GM23338 (cell line): ENCODE measurements around the gene ZBTB42. TPM values are rescaled to one million over a fixed set of nuclear protein-coding genes. Genes with fewer than 3 reads are reported as not detected.

Source experiments
- ATAC-seq: fragments of 200-7000 bp; cut with Tn5 transposase; 3 replicates; pipeline ENCODE4 v1.9.1; 2020
- DNase-seq: peaks from one replicate; pipeline ENCODE4 v3.0.0-alpha.2; 2015; ENCODE audit warnings: low spot score
- H2AFZ ChIP-seq: fragments of 200-600 bp; sonication (generic); 2 replicates; pipeline ENCODE4 v1.8.0; 2016; ENCODE audit warnings: antibody characterized with exemption, mild to moderate bottlenecking, moderate library complexity
- H3F3A ChIP-seq: fragments of 200-600 bp; sonication (generic); replicated peaks from 2 replicates; pipeline ENCODE4 v1.8.0; 2017; ENCODE audit warnings: antibody characterized with exemption, mixed run types, low read depth
- H3K27ac ChIP-seq: fragments of 200-600 bp; sonication (generic); 2 replicates; pipeline ENCODE4 v1.6.1; 2016; ENCODE audit warnings: low read depth
- H3K27me3 ChIP-seq: fragments of 200-600 bp; sonication (generic); 2 replicates; pipeline ENCODE4 v1.8.0; 2016; ENCODE audit warnings: mild to moderate bottlenecking, mixed run types, moderate library complexity; ENCODE audit not compliant: insufficient read depth
- H3K36me3 ChIP-seq: fragments of 200-600 bp; sonication (generic); 2 replicates; pipeline ENCODE4 v1.8.0; 2016; ENCODE audit warnings: mild to moderate bottlenecking; ENCODE audit not compliant: insufficient read depth
- H3K4me1 ChIP-seq: fragments of 200-600 bp; sonication (generic); 2 replicates; pipeline ENCODE4 v1.8.0; 2016; ENCODE audit warnings: mild to moderate bottlenecking, moderate library complexity; ENCODE audit not compliant: insufficient read depth
- H3K4me2 ChIP-seq: fragments of 200-600 bp; sonication (generic); 2 replicates; pipeline ENCODE4 v1.7.1; 2017; ENCODE audit warnings: mixed run types
- H3K4me3 ChIP-seq: fragments of 200-600 bp; sonication (generic); 2 replicates; pipeline ENCODE4 v1.6.1; 2016; ENCODE audit warnings: mixed run types
- H3K79me2 ChIP-seq: fragments of 200-600 bp; sonication (generic); replicated peaks from 2 replicates; pipeline ENCODE4 v1.8.0; 2017; ENCODE audit warnings: mild to moderate bottlenecking; ENCODE audit not compliant: insufficient read depth
- H3K9me2 ChIP-seq: fragments of 200-600 bp; sonication (generic); 2 replicates; pipeline ENCODE4 v1.8.0; 2017; ENCODE audit not compliant: insufficient read depth
- H4K20me1 ChIP-seq: fragments of 200-600 bp; sonication (generic); replicated peaks from 2 replicates; pipeline ENCODE4 v1.8.0; 2017; ENCODE audit warnings: mild to moderate bottlenecking; ENCODE audit not compliant: insufficient read depth
- H3K27ac Mint-ChIP-seq: 2 replicates; pipeline ENCODE4 v1.8.0; 2020; ENCODE audit warnings: inconsistent platforms, mild to moderate bottlenecking, moderate library complexity, mixed read lengths
- H3K27me3 Mint-ChIP-seq: 3 replicates; pipeline ENCODE4 v1.8.0; 2022; ENCODE audit warnings: low read depth, mild to moderate bottlenecking, moderate library complexity, mixed read lengths, inconsistent platforms; ENCODE audit not compliant: insufficient read depth, poor library complexity
- H3K36me3 Mint-ChIP-seq: 3 replicates; pipeline ENCODE4 v1.8.0; 2021; ENCODE audit warnings: low read depth, mild to moderate bottlenecking, inconsistent platforms, moderate library complexity, mixed read lengths
- H3K4me1 Mint-ChIP-seq: 3 replicates; pipeline ENCODE4 v1.8.0; 2020; ENCODE audit warnings: mild to moderate bottlenecking, inconsistent platforms, mixed read lengths
- H3K4me3 Mint-ChIP-seq: 3 replicates; pipeline ENCODE4 v1.8.0; 2021; ENCODE audit warnings: moderate library complexity, mild to moderate bottlenecking, inconsistent platforms, mixed read lengths
- H3K9me3 Mint-ChIP-seq: 3 replicates; pipeline ENCODE4 v1.8.0; 2020; ENCODE audit warnings: moderate library complexity, mild to moderate bottlenecking, inconsistent platforms, mixed read lengths
- CREB1 ChIP-seq: fragments of 250-450 bp; sonication (Bioruptor Pico); IDR thresholded peaks from 2 replicates; pipeline ENCODE4 v1.5.0; 2020; ENCODE audit warnings: low read depth, mild to moderate bottlenecking, moderate library complexity
- CTCF ChIP-seq, 2 experiments: fragments of 200-600 bp in 1 of 2; sonication (generic) in 1 of 2; conservative IDR thresholded peaks; 2 replicates each; pipeline versions ENCODE4 v1.5.1 to v1.6.1; 2016 to 2017; ENCODE audit warnings: antibody characterized with exemption in 2 of 2, low read depth in 2 of 2, mild to moderate bottlenecking in 2 of 2, moderate library complexity in 1 of 2
- ETS1 ChIP-seq: IDR thresholded peaks from 2 replicates; pipeline ENCODE4 v1.6.1; 2016; ENCODE audit warnings: antibody characterized with exemption
- EZH2 ChIP-seq: fragments of 200-600 bp; sonication (generic); IDR thresholded peaks from one replicate; pipeline ENCODE4 v1.8.0; 2017; ENCODE audit warnings: antibody characterized with exemption, mild to moderate bottlenecking, low read depth; ENCODE audit not compliant: unreplicated experiment
- EZH2phosphoT487 ChIP-seq: fragments of 200-600 bp; sonication (generic); IDR thresholded peaks from one replicate; pipeline ENCODE4 v1.8.1; 2018; ENCODE audit warnings: antibody characterized with exemption; ENCODE audit not compliant: unreplicated experiment
- JUNB ChIP-seq: IDR thresholded peaks from one replicate; pipeline ENCODE4 v1.6.1; 2016; ENCODE audit warnings: antibody characterized with exemption; ENCODE audit not compliant: unreplicated experiment
- NANOG ChIP-seq: IDR thresholded peaks from 2 replicates; pipeline ENCODE4 v1.6.1; 2016; ENCODE audit warnings: antibody characterized with exemption, borderline replicate concordance
- POLR2AphosphoS5 ChIP-seq: IDR thresholded peaks from 2 replicates; pipeline ENCODE4 v1.6.1; 2016; ENCODE audit warnings: antibody characterized with exemption, low read depth
- REST ChIP-seq: IDR thresholded peaks from one replicate; pipeline ENCODE4 v1.6.1; 2018; ENCODE audit warnings: antibody characterized with exemption; ENCODE audit not compliant: unreplicated experiment
- STAT1 ChIP-seq: IDR thresholded peaks from one replicate; pipeline ENCODE4 v1.6.1; 2016; ENCODE audit warnings: antibody characterized with exemption; ENCODE audit not compliant: unreplicated experiment
- ZNF114 ChIP-seq: fragments of 250-450 bp; sonication (Bioruptor Pico); IDR thresholded peaks from 2 replicates; pipeline ENCODE4 v1.5.0; 2020; ENCODE audit warnings: mild to moderate bottlenecking, moderate library complexity
- ZNF331 ChIP-seq: fragments of 250-450 bp; sonication (Bioruptor Pico); IDR thresholded peaks from 2 replicates; pipeline ENCODE4 v1.5.0; 2020; ENCODE audit warnings: low read depth, mild to moderate bottlenecking, moderate library complexity
- ZNF462 ChIP-seq: fragments of 250-450 bp; sonication (Bioruptor Pico); IDR thresholded peaks from 2 replicates; pipeline ENCODE4 v1.5.0; 2020; ENCODE audit warnings: mild to moderate bottlenecking, moderate library complexity
- polyA plus RNA-seq: library from polyadenylated mRNA; unstranded; fragments of >200 nt; fragmentation: Nextera tagmentation; extraction: Ambion mirVana; gene quantifications from 2 replicates; pipeline ENCODE4 v1.2.1, GENCODE V29; 2016
- total RNA-seq: library from RNA; depleted of rRNA; stranded (reverse); fragments of >200 nt; shearing (Covaris generic); gene quantifications from 2 replicates; pipeline ENCODE4 v1.2.3, GENCODE V29; 2014

Gene ZBTB42
- total and polyA plus RNA-seq, 2 experiments from 2014 or later, result 0.70 to 4.4 TPM

- TF ChIP-seq POLR2AphosphoS5, result no peak
Observed at GRCh38 chr14:104818714-104819161, 17.8 kb downstream of the ZBTB42 start (continued).

GRCh38 chr14:104819361-104819781, 18.5 kb downstream of the ZBTB42 start:
- Histone ChIP-seq H4K20me1 (no peaks in the 10 kb centered on the region; the same call in 1 of the 2 replicates), H3F3A (no peaks in the 10 kb centered on the region), H3K27ac (no peak overlapping the region), H3K9me2 (peaks cover 8% of the 10 kb centered on the region), H3K4me1 (peaks cover 9% of the 10 kb centered on the region), H3K27me3 (peaks cover 14% of the 10 kb centered on the region), H3K4me3 (no peak overlapping the region), H2AFZ (no peak overlapping the region), H3K79me2 (0 out of 2 replicates have a peak, but pooled peaks cover 4% of the 10 kb centered on the region), H3K36me3 (no peaks in the 10 kb centered on the region; the same call in 1 of the 2 replicates), H3K4me2 (no peak overlapping the region)
- Mint-ChIP-seq H3K27me3 (peaks cover 25% of the 10 kb centered on the region), H3K4me1 (peaks cover 6% of the 10 kb centered on the region; the same call in 2 of the 3 replicates), H3K4me3 (no peak overlapping the region), H3K36me3 (peaks cover 7% of the 10 kb centered on the region), H3K27ac (no peak overlapping the region), H3K9me3 (peaks cover 5% of the 10 kb centered on the region; the same call in 2 of the 3 replicates)
- no peak for ATAC-seq
- TF ChIP-seq ZNF331 (CRISPR knock-in tag) (no peak), ZNF462 (no peak), ETS1 (no peak), POLR2AphosphoS5 (no peak), NANOG (no peak), EZH2 (no peak), ZNF114 (CRISPR knock-in tag) (no peak), REST (no peak), EZH2phosphoT487 (no peak), CREB1 (CRISPR knock-in tag) (no peak), CTCF (conservative IDR thresholded peaks at IDR 0.05; ENCODE audit: low read depth in 2 of 2) (no peak), JUNB (no peak), STAT1 (no peak)
- DNase-seq, result no peak
